Stimulated activated CD8-positive, alpha-beta memory T cell treated with anti-CD3 and anti-CD28 coated beads, Interleukin-4, amount 100 ng/mL, for 48 hours (primary cell): Measurements from ENCODE around the gene CENPA.
A peak's percentile ranks its signal among the peaks of the same experiment; 100 is the strongest.
"Not testable (repeated sequence)": the region's sequence is repeated elsewhere in the genome, so short reads cannot be mapped to it uniquely, and the experiment has no call there.

ENCODE experiments used
- DNase-seq: peaks from one replicate; pipeline ENCODE4 v3.0.0-alpha.2; 2020

The CENPA gene

DNA sequence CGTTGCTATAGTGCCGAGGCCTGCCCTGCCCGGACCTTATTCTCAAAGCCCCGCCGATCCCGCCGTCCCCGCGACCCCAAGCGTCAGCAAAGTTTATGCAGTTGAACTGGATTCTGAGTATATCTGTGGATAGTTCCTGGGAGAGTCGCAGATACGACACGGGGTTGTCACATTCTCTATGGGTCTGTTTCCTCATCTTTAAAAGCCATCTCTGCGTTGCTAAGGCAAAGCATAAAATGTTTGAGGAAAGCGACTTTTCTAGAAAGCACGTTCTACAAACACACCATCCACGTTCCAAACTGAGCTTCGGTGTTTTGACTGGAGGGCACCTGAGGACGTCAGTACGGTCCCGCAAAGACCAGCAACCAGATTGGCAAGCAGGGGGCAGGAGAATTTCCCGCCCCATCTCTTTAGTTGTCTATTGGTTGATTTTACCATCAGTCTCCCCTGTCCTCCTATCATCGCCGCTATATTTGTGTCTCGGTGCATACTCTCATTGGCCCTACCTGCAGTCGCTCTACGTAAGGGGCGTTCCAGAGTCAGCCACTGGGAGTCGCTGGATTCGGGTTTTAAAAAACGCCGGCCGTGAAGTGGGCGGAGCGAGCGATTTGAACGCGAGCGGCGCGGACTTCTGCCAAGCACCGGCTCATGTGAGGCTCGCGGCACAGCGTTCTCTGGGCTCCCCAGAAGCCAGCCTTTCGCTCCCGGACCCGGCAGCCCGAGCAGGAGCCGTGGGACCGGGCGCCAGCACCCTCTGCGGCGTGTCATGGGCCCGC is at the start of gene CENPA:
Gene CENPA (plus strand): TSS at position 626 of the 776 bp plus-strand sequence. CDS start 141 bp downstream, at position 767.
- peak; percentile 95 for DNase-seq

- no peak for DNase-seq
Measured at GRCh38 chr2:26737221-26737620, 48.6 kb upstream of the CENPA start.

GRCh38 chr2:26738481-26738880 is 47.4 kb upstream of the CENPA start:
- no peak for DNase-seq

DNA sequence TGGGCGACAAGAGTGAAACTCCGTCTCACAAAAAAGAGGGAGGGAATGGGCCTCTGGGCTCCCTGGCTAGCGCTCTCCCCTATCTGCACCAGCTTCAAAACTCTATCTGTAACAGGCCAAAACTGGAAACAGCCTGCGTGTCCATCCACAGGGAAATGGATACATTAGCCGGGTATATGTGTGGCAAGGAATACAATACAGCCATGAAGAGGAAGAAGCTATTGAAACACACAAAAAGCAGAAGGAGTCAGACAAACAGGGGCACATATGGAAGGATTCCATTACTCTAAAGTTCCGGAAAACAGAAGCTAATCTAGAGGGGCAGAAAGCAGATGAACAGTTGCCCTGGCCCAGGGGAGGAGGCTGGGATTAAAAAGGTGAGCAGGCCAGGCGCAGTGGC is 46.3 kb upstream of the CENPA start:
- no peak for DNase-seq

DNA sequence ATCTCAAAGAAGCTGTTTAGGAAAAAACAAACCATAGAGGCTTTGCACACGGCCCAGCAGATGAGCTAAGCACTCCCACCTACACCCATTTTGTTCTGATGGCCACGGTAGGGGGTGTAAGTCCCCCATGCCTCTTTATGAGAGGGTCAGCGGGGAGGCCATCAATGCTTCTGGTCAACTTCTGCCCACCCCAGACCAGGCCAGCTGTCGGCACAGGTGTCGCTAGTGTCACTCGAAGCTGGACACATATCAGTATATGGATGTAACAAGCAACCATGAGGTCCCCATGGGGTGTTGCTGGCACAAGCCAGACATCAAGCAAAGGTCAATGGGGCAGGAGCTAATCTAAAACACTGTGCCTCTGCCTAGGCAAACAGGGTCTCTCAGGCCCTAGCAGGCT is 45.5 kb upstream of the CENPA start:
- DNase-seq = no peak

DNA sequence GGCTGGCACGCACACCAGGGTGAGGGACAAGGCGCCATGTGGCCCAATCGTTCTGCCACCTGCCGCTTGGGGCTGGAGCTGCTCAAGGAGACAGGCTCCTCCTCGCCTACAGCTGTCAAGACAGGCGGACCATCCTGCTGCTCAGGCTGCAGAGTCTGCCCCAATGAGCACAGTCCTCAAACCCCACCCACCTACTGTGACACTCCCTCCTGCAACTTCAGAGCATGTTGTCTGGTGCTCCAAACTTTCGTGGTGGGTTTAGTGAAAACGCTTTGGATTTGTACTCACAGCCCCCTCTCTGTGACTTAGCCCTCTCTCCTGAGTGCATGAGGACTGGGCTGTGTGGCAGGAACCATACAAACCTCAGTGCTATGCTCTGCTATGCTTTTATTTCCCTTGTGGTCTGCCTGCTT is 45.0 kb upstream of the CENPA start:
- peak; percentile 42 for DNase-seq

GRCh38 chr2:26742048-26742770 is 43.6 kb upstream of the CENPA start:
- DNase-seq = no peak

GRCh38 chr2:26743852-26744251 is 42.0 kb upstream of the CENPA start:
- DNase-seq = no peak

- DNase-seq = no peak
Measured at GRCh38 chr2:26744953-26745352, 40.9 kb upstream of the CENPA start.

GRCh38 chr2:26745609-26746327 is 40.1 kb upstream of the CENPA start:
- peak; percentile 92 for DNase-seq

DNA sequence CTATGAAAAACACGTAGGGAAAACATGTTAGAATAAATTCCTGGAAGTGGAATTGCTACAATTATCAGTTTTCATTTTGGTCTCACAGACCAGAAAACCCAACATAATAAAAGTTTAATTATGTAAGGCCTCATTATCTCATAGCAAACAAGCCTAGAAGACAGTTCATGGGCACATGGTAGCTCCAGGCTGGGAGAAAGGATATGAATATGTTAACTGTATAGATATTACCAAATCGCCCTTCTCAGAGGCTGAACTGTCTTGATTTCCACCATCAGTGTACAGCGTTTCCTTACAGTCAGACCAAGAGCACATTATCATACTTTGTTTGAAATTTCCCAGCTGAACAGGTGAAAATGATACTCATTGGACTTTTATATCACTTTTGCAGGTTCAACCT is 38.9 kb upstream of the CENPA start:
- no peak for DNase-seq

GRCh38 chr2:26749787-26750420 is 36.0 kb upstream of the CENPA start:
- not testable (repeated sequence) for DNase-seq

DNA sequence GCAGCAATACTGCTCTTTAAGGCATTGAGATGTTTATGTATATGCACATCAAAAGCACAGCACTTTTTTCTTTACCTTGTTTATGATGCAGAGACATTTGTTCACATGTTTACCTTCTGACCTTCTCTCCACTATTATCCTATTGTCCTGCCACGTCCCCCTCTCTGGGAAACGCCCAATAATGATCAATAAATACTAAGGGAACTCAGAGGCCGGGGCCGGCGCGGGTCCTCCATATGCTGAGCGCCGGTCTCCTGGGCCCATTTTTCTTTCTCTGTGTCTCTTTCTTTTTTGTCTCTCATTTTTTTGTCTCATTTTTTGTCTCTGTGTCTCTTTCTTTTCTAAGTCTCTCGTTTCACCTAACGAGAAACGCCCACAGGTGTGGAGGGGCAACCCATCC is 35.4 kb upstream of the CENPA start:
- not testable (repeated sequence) for DNase-seq

DNA sequence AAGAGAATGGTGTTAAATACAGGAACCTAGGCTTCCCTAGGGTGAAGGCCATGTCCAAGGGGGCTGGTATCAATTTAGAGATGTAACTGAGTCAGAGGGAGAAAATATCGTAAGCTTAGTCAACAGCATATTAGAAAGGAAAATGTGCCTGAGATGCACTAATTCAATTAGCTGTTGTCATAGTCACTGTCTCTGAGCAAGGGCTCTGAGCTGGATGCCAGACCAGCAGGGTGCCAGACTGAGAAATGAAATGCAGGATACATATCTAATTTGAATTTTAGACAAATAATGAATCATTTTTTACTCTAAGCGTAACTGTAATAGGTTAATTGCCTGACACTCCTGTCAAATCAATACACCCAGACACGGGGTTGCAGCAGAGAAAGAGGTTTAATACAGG is 33.2 kb upstream of the CENPA start:
- no peak for DNase-seq

DNA sequence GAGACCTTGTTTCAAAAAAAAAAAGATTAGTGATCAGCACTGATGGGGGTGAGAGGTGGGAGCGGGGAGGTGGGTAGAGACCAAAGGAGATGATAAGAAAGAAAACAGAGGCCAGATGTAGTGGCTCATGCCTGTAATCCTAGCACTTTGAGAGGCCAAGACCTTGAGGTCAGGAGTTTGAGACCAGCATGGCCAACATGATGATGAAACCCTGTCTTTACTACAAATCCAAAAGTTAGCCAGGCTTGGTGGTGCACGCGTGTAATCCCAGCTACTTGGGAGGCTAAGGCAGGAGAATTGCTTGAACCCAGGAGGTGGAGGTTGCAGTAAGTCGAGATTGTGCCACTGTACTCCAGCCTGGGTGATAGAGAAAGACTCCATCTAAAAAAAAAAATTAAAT is 31.3 kb upstream of the CENPA start:
- no peak for DNase-seq

- no peak for DNase-seq
Measured at GRCh38 chr2:26754972-26755670, 30.7 kb upstream of the CENPA start.

DNA sequence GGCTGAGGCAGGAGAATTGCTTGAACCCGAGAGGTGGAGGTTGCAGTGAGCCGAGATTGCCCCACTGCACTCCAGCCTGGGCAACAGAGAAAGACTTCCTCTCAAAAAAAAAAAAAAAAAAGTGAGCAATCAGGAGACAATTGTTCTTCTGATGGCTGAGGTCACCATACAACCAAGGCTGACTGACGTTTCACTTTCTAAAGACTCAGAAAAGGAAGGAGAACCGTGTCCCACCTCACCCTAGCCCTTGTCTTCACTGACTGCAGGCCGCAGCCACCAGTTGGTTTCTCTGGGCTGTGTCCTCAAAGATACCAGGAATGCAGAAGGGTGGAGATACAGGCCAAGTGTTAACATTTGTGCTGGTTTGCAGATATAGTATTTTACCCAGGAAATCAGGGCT is 29.5 kb upstream of the CENPA start:
- DNase-seq = no peak

DNA sequence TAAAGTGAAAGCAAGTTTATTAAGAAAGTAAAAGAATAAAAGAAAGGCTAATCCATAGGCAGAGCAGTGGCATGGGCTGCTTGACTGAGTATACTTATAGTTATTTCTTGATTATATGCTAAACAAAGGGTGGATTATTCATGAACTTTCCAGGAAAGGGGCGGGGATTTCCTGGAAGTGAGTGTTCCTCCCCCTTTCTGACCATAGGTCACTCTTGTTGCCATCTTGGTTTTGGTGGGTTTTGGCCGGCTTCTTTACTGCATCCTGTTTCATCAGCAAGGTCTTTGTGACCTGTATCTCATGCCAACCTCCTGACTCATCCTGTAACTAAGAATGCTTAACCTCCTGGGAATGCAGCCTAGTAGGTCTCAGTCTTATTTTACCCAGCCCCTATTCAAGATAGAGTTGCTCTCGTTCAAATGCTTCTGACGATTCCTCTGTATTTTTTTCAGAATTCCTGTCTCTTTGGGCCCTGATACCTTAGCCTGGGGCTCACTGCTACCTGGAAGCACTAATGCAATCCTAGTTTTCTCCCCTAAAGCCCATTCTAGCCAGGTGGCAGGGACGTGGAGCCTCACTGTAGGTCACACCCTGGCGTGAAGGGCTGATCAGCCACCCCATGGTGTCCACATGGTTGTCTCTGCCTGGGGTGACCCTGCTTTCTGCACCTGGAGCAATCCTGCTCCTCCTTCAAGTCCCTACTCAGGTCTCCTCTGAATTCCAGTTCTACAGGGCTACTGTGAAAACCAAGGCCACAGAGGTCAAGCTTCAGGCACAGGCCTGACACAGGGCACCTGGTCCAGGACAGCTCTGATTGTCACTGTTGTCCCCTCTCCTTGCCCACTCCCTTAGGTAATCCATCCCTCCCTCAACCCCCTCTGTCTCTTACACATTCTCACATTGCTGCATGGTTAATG is 27.7 kb upstream of the CENPA start:
- peak; percentile 53 for DNase-seq

GRCh38 chr2:26758790-26759321 is 27.0 kb upstream of the CENPA start:
- DNase-seq = no peak

DNA sequence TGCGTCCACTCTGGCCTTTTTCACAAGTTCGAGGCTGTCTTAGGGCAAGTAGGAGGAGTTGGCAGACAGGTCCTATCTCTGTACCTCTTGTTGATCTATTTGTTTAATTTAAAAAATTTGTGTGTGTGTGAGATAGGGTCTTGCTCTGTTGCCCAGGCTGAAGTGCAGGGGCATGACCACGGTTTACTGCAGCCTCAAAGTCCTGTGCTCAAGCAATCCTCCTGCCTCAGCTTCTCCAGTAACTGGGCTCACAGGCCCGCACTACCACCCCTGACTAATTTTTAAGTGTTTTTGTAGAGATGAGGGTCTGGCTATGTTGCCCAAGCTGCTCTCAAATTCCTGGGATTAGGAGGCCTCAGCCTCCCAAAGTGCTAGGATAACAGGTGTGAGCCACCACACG is 26.0 kb upstream of the CENPA start:
- no peak for DNase-seq

DNA sequence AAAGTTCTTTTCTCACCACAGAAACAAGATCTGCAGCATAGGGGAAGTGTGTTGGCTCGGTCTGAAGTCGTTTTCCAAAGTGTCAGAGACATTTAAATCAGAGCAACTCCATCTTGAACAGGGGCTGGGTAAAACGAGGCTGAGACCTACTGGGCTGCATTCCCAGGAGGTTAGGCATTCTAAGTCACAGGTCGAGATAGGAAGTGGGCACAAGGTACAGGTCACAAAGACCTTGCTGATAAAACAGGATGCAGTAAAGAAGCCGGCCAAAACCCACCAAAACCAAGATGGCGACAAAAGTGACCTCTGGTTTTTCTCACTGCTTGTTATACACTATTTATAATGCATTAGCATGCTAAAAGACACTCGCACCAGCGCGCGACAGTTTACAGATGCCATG is 24.9 kb upstream of the CENPA start:
- DNase-seq = not testable (repeated sequence)
